GDM1 (cell line): ENCODE data around the gene IRF2BPL.

ENCODE experiments used
- DNase-seq: peaks from one replicate; lab custom pipeline; 2025; lab: John Stamatoyannopoulos, UW

Gene IRF2BPL

GRCh38 chr14:77028384-77029231 lies at the start of gene IRF2BPL:
Gene IRF2BPL (minus strand): TSS chr14:77028708. CDS start chr14:77027792, 916 bp downstream.
- DNase-seq, result peak; percentile 92

DNA sequence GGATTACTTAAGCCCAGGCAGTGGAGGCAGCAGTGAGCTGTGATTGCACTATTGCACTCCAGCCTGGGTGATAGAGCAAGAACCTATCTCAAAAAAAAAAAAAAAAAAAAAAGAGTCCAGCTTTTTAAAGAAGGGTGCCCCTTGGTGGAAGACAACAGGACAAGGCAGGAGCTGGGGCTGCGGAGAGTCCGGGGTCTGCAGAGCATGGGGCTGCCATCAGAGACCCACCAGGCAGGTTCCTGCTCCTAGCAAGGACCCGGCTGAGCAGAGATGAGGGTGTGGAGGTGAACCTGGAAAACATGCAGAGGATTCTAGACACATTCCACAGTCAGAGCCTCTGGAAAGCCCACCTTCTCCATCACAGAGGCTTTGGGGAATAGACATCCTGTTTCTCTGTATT lies 48.5 kb upstream of the IRF2BPL start:
- DNase-seq, result no peak

- DNase-seq, result no peak
Measured at GRCh38 chr14:77076113-77076631, 47.7 kb upstream of the IRF2BPL start.

- no peak for DNase-seq
Measured at GRCh38 chr14:77074969-77075368, 46.5 kb upstream of the IRF2BPL start.

DNA sequence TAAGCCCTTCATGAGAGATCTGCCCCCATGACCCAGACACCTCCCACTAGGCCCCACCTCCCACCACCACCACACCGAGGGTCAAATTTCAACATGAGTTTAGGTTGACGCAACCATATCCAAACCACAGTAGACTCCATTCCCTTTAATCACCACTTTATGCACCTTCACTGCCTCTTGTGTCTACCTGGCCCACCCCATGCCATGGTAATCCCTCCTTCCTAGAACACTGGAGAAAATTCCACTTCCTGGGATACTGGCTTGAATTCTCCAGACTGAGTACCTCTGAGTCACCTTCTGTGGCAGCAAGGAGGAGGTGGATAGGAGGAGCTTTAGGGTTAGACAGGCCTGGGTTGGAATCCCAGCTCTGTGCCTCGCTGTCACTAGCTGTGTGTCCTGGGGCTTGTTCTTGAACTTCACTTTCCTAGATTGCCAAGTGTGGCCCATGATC lies 43.5 kb upstream of the IRF2BPL start:
- DNase-seq, result no peak

GRCh38 chr14:77069551-77069950 lies 41.0 kb upstream of the IRF2BPL start:
- no peak for DNase-seq

GRCh38 chr14:77068517-77069200 lies 40.2 kb upstream of the IRF2BPL start:
- no peak for DNase-seq

- DNase-seq, result peak; percentile 25
Measured at GRCh38 chr14:77067632-77068516, 39.4 kb upstream of the IRF2BPL start.

- DNase-seq, result no peak
Measured at GRCh38 chr14:77066578-77067172, 38.2 kb upstream of the IRF2BPL start.

DNA sequence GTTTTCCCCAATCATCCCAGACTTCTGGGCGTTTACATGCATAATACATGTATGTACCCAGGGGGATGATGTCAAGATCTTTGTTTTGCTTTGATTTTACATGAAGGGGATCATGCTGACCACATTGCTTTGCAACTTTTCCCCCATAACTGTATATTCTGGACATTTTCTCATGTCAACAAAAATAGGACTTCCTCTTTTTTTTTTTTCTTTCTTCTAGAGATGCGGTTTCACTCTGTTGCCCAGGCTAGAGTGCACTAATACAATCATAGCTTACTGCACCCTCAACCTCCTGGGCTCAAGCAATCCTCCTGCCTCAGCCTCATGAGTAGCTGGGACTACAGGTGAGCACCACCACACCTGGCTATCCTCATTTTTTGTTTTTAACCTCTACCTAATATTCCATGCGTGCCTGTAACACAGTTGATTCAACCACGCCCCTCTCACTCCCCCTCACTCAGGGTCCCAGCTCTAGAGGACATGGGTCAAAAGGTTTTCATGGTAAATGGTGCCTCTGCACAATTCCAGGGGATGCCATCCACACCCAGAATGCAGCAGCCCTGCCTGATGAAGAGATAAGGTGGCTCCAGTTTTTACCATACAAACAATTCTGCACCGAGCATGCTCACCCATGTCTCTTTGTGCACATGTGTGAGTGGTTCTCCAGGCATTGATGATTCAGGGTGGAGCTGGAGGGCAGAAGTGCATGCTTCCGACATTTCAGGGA lies 37.5 kb upstream of the IRF2BPL start:
- no peak for DNase-seq

GRCh38 chr14:77064521-77065178 lies 36.1 kb upstream of the IRF2BPL start:
- no peak for DNase-seq

- DNase-seq, result no peak
Measured at GRCh38 chr14:77063571-77064171, 35.2 kb upstream of the IRF2BPL start.

- DNase-seq, result no peak
Measured at GRCh38 chr14:77062261-77062660, 33.8 kb upstream of the IRF2BPL start.

- DNase-seq, result no peak
Measured at GRCh38 chr14:77061630-77062257, 33.2 kb upstream of the IRF2BPL start.

GRCh38 chr14:77059276-77059915 lies 30.9 kb upstream of the IRF2BPL start:
- DNase-seq, result no peak

- DNase-seq, result no peak
Measured at GRCh38 chr14:77058785-77059184, 30.3 kb upstream of the IRF2BPL start.

GRCh38 chr14:77058117-77058516 lies 29.6 kb upstream of the IRF2BPL start:
- DNase-seq, result no peak

DNA sequence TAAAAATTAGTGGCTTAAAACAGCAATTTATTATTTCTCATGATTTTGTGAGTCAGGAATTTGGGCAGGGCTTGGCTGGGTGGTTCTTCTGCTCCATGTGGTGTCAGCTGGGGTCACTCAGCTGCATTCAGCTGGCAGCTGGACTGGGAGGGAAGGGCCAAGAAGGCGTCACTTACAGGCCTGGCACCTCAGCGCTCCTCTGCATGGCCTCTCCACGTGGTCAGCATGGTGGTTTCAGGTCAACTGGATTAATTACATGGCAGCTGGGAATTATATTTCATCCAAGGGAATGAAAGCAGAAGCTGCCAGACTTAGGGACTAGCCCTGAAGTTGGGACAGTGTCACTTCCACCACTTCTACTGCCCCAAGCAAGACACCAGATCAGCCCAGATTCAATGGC lies 27.5 kb upstream of the IRF2BPL start:
- DNase-seq, result no peak

- DNase-seq, result no peak
Measured at GRCh38 chr14:77055306-77055705, 26.8 kb upstream of the IRF2BPL start.
